ENCODE measurements around the gene NOS1AP. TPM values are rescaled to one million over a fixed set of nuclear protein-coding genes. Genes with fewer than 3 reads are reported as not detected.

NOS1AP gene
- total RNA-seq, 4 donors from 2014 or later, result 8.5 to 34.8 (median 14.1) TPM

- H3K36me3 ChIP-seq, result no peaks in the 10 kb centered on the region
- DNase-seq, result no peak
- H3K27me3 ChIP-seq, result no peaks in the 10 kb centered on the region
- no peak overlapping the region for H3K27ac ChIP-seq
- intact Hi-C loops (cut with DNase I; ENCODE audit: low total_unique reads), result no loop called here
- H3K9me3 ChIP-seq, result no peaks in the 10 kb centered on the region
- in situ Hi-C loops (cut with MboI; ENCODE audit: low pct_ligation_motif_present in 1 of 4, low pct_unique_long_range_greater_than_20kb in 1 of 4, low sequenced_read_pairs in 3 of 4), result no loop called here
- peaks cover 0 to 6% (median 3%) of the 10 kb centered on the region in 4 donors for H3K4me1 ChIP-seq
- TF ChIP-seq EP300 (IDR thresholded peaks at IDR 0.05; ENCODE audit: low read depth) (no peak), CTCF (IDR thresholded peaks at IDR 0.05) (no peak), POLR2A (IDR thresholded peaks at IDR 0.05) (no peak), POLR2AphosphoS5 (IDR thresholded peaks at IDR 0.05) (no peak)
- 43 to 64% methylated on average over 2 to 5 of the region's 5 CpGs for WGBS, 2 donors (ENCODE audit: low coverage in 1 of 2)
- H3K4me3 ChIP-seq, result no peak overlapping the region
Measured at GRCh38 chr1:162317621-162318020, 248.1 kb downstream of the NOS1AP start.

GRCh38 chr1:162319493-162320175 is 250.1 kb downstream of the NOS1AP start:
- DNase-seq, result no peak
- Histone ChIP-seq H3K4me3 (no peak overlapping the region), H3K4me1 (peaks cover 0 to 6% (median 3%) of the 10 kb centered on the region in 4 donors), H3K9me3 (no peaks in the 10 kb centered on the region), H3K36me3 (no peaks in the 10 kb centered on the region), H3K27me3 (no peaks in the 10 kb centered on the region), H3K27ac (no peak overlapping the region)
- TF ChIP-seq EP300 (IDR thresholded peaks at IDR 0.05; ENCODE audit: low read depth) (no peak), POLR2A (IDR thresholded peaks at IDR 0.05) (no peak), POLR2AphosphoS5 (IDR thresholded peaks at IDR 0.05) (no peak), CTCF (IDR thresholded peaks at IDR 0.05) (no peak)
- in situ Hi-C loops (cut with MboI; ENCODE audit: low pct_ligation_motif_present in 1 of 4, low pct_unique_long_range_greater_than_20kb in 1 of 4, low sequenced_read_pairs in 3 of 4), result no loop called here
- intact Hi-C loops (cut with DNase I; ENCODE audit: low total_unique reads), result no loop called here
- 78 to 91% methylated on average over 4 to 9 of the region's 9 CpGs for WGBS, 2 donors (ENCODE audit: low coverage in 1 of 2)

- Histone ChIP-seq H3K9me3 (no peaks in the 10 kb centered on the region), H3K36me3 (no peaks in the 10 kb centered on the region), H3K27me3 (no peaks in the 10 kb centered on the region), H3K4me3 (no peak overlapping the region), H3K4me1 (no peaks in the 10 kb centered on the region), H3K27ac (no peak overlapping the region)
- TF ChIP-seq POLR2A (IDR thresholded peaks at IDR 0.05) (no peak), CTCF (IDR thresholded peaks at IDR 0.05) (peak in 1 of 5 experiments; percentile 21), EP300 (IDR thresholded peaks at IDR 0.05; ENCODE audit: low read depth) (no peak)
- 84 to 92% methylated on average over 5 to 6 of the region's 6 CpGs for WGBS, 2 donors (ENCODE audit: low coverage in 1 of 2)
- DNase-seq, result peak; percentile 20
- in situ Hi-C loops (cut with MboI; ENCODE audit: low pct_ligation_motif_present in 1 of 4, low pct_unique_long_range_greater_than_20kb in 1 of 4, low sequenced_read_pairs in 3 of 4), result no loop called here
- intact Hi-C loops (cut with DNase I; ENCODE audit: low total_unique reads), result no loop called here
Measured at GRCh38 chr1:162321809-162322422, 252.4 kb downstream of the NOS1AP start.

- H3K36me3 ChIP-seq, result no peaks in the 10 kb centered on the region
- DNase-seq, result no peak
- H3K9me3 ChIP-seq, result no peaks in the 10 kb centered on the region
- no peaks in the 10 kb centered on the region for H3K4me1 ChIP-seq
- no peak for TF ChIP-seq POLR2AphosphoS5 (IDR thresholded peaks at IDR 0.05)
- TF ChIP-seq CTCF (IDR thresholded peaks at IDR 0.05), result no peak
- TF ChIP-seq POLR2A (IDR thresholded peaks at IDR 0.05), result no peak
- no peak for TF ChIP-seq EP300 (IDR thresholded peaks at IDR 0.05; ENCODE audit: low read depth)
- 92 to 96% methylated on average over 2 to 5 of the region's 5 CpGs for WGBS, 2 donors (ENCODE audit: low coverage in 1 of 2)
- no peak overlapping the region for H3K27ac ChIP-seq
- no peak overlapping the region for H3K4me3 ChIP-seq
- in situ Hi-C loops (cut with MboI; ENCODE audit: low pct_ligation_motif_present in 1 of 4, low pct_unique_long_range_greater_than_20kb in 1 of 4, low sequenced_read_pairs in 3 of 4) (no loop called here), intact Hi-C loops (cut with DNase I; ENCODE audit: low total_unique reads) (no loop called here)
- H3K27me3 ChIP-seq, result no peaks in the 10 kb centered on the region
Measured at GRCh38 chr1:162323023-162323422, 253.5 kb downstream of the NOS1AP start.

All from transverse colon (tissue), 4 donors.